GM06990 (cell line): Measurements from ENCODE around the gene NUP153.
"Not testable (repeated sequence)": the region's sequence is repeated elsewhere in the genome, so short reads cannot be mapped to it uniquely, and the experiment has no call there.

Source experiments
- DNase-seq: peaks from one replicate; pipeline ENCODE4 v3.0.0-alpha.2; 2011; ENCODE audit not compliant: insufficient read length; ENCODE audit errors: extremely low read depth
- H3K27me3 ChIP-seq: replicated peaks from 2 replicates; pipeline ENCODE4 v1.6.0; 2011; ENCODE audit warnings: low read length; ENCODE audit not compliant: control insufficient read depth, insufficient read depth
- H3K36me3 ChIP-seq: 2 replicates; pipeline ENCODE4 v1.5.1; 2011; ENCODE audit warnings: low read length; ENCODE audit not compliant: control insufficient read depth, insufficient read depth
- H3K4me3 ChIP-seq: replicated peaks from 2 replicates; pipeline ENCODE4 v1.5.1; 2011; ENCODE audit warnings: low read depth, mild to moderate bottlenecking, control low read depth, low read length
- TF ChIP-seq, protein P1 (sequence below): IDR thresholded peaks from 2 replicates; pipeline ENCODE4 v1.5.1; 2011; ENCODE audit warnings: low read length, control low read depth, mild to moderate bottlenecking, inconsistent platforms; ENCODE audit not compliant: insufficient read depth, poor library complexity, severe bottlenecking

Gene NUP153

GRCh38 chr6:17714879-17715851 is 8.4 kb upstream of the NUP153 start:
- TF ChIP-seq, protein P1, sequence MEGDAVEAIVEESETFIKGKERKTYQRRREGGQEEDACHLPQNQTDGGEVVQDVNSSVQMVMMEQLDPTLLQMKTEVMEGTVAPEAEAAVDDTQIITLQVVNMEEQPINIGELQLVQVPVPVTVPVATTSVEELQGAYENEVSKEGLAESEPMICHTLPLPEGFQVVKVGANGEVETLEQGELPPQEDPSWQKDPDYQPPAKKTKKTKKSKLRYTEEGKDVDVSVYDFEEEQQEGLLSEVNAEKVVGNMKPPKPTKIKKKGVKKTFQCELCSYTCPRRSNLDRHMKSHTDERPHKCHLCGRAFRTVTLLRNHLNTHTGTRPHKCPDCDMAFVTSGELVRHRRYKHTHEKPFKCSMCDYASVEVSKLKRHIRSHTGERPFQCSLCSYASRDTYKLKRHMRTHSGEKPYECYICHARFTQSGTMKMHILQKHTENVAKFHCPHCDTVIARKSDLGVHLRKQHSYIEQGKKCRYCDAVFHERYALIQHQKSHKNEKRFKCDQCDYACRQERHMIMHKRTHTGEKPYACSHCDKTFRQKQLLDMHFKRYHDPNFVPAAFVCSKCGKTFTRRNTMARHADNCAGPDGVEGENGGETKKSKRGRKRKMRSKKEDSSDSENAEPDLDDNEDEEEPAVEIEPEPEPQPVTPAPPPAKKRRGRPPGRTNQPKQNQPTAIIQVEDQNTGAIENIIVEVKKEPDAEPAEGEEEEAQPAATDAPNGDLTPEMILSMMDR = no peak
- peak; percentile 13 for DNase-seq

GRCh38 chr6:17714177-17714576 is 7.5 kb upstream of the NUP153 start:
- TF ChIP-seq, protein P1 = no peak
- DNase-seq = no peak
- Histone ChIP-seq H3K27me3 (no peaks in the 10 kb centered on the region), H3K4me3 (no peak overlapping the region), H3K36me3 (no peaks in the 10 kb centered on the region)

More at GRCh38 chr6:17714879-17715851, 8.4 kb upstream of the NUP153 start:
- Histone ChIP-seq H3K36me3 (no peaks in the 10 kb centered on the region), H3K4me3 (no peak overlapping the region), H3K27me3 (no peaks in the 10 kb centered on the region)

DNA sequence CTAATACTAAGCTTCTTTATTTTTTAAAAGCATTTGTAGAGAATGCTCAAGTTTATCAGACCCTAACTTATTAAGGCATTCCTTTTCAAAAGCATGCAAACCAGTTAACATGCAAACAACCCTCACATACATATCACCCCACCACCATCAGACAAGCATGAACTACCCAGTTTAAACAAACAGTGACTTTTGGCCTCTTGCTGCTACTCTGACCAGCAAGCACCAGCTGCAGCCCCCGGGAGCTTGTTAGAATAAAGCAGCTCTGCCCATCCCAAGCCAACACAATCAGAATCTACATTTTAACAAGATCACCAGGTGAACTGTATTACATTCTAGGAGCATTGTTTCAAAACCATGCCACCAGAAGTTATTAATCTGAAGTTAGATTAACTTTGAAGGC is 5.9 kb upstream of the NUP153 start:
- Histone ChIP-seq H3K4me3 (no peak overlapping the region), H3K36me3 (no peaks in the 10 kb centered on the region; the same call in 1 of the 2 replicates), H3K27me3 (no peaks in the 10 kb centered on the region)
- TF ChIP-seq, protein P1 = no peak
- no peak for DNase-seq

DNA sequence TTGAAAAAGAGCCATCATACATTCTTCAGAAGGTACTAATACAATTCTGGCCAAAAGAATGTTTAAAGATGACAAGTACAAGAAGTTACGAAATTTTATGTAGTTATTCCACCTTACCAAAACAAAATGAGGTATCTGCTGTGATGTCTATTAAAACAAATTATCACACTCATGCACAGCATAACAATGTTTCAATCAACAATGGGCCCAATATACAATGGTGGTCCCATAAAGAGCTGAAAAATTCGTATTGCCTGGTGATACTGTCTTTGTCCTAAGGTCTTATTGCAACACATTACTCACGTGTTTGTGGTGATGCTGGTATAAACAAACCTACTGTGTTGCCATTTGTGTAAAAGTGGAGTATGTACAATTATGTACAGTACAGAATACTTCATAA is 3.6 kb upstream of the NUP153 start:
- no peaks in the 10 kb centered on the region; the same call in 1 of the 2 replicates for H3K36me3 ChIP-seq
- H3K27me3 ChIP-seq = no peaks in the 10 kb centered on the region
- H3K4me3 ChIP-seq = no peak overlapping the region
- DNase-seq = no peak
- TF ChIP-seq, protein P1 = no peak

GRCh38 chr6:17709476-17709875 is 2.8 kb upstream of the NUP153 start:
- Histone ChIP-seq H3K4me3 (no peak overlapping the region), H3K27me3 (no peaks in the 10 kb centered on the region), H3K36me3 (no peaks in the 10 kb centered on the region; the same call in 1 of the 2 replicates)
- TF ChIP-seq, protein P1 = no peak
- no peak for DNase-seq

DNA sequence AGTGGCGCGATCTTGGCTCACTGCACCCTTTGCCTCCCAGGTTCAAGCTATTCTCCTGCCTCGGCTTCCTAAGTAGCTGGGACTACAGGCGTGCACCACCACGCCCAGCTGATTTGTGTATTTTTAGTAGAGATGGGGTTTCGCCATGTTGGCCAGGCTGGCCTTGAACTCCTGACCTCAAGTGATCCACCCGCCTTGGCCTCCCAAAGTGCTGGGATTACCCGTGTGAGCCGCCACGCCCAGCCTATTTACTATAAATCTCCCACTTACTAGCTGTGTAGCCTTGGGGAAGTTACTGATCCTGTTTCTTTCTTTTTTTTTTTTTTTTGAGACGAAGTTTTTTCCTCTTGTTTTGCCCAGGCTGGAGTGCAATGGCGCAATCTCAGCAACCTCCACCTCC is 1.3 kb upstream of the NUP153 start:
- not testable (repeated sequence) for H3K36me3 ChIP-seq, H3K4me3 ChIP-seq, DNase-seq

More for the DNA sequence above, 1.3 kb upstream of the NUP153 start:
- not testable (repeated sequence) for H3K27me3 ChIP-seq
